Neural progenitor cell (in vitro differentiated cells): ENCODE results near the gene TRAPPC12. TPM values are rescaled to one million over a fixed set of nuclear protein-coding genes. Genes with fewer than 3 reads are reported as not detected.

Experiments
- DNase-seq: peaks from one replicate; pipeline ENCODE4 v3.0.0-alpha.2; 2016; ENCODE audit warnings: low spot score
- H2AFZ ChIP-seq: fragments of 200-600 bp; sonication (generic); replicated peaks from 2 replicates; pipeline ENCODE4 v1.6.1; 2016; ENCODE audit warnings: antibody characterized with exemption
- H3F3A ChIP-seq: fragments of 200-600 bp; sonication (generic); 2 replicates; pipeline ENCODE4 v1.6.1; 2016; ENCODE audit warnings: antibody characterized with exemption, low read depth
- H3K27ac ChIP-seq: fragments of 200-600 bp; sonication (generic); 2 replicates; pipeline ENCODE4 v1.5.1; 2016; ENCODE audit warnings: mild to moderate bottlenecking
- H3K27me3 ChIP-seq: fragments of 200-600 bp; sonication (generic); 2 replicates; pipeline ENCODE4 v1.6.1; 2016; ENCODE audit warnings: mild to moderate bottlenecking, moderate library complexity
- H3K36me3 ChIP-seq: fragments of 200-600 bp; sonication (generic); 2 replicates; pipeline ENCODE4 v1.5.1; 2016
- H3K4me1 ChIP-seq: fragments of 200-600 bp; sonication (generic); 2 replicates; pipeline ENCODE4 v1.6.1; 2016; ENCODE audit warnings: mixed run types
- H3K4me2 ChIP-seq: fragments of 200-600 bp; sonication (generic); 2 replicates; pipeline ENCODE4 v1.6.1; 2016
- H3K4me3 ChIP-seq: fragments of 200-600 bp; sonication (generic); 2 replicates; pipeline ENCODE4 v1.5.1; 2016
- H3K79me2 ChIP-seq: fragments of 200-600 bp; sonication (generic); 2 replicates; pipeline ENCODE4 v1.6.1; 2016; ENCODE audit warnings: low read depth
- H3K9ac ChIP-seq: fragments of 200-600 bp; sonication (generic); 2 replicates; pipeline ENCODE4 v1.6.1; 2016
- H3K9me3 ChIP-seq: fragments of 200-600 bp; sonication (generic); 2 replicates; pipeline ENCODE4 v1.5.1; 2016; ENCODE audit warnings: low read depth
- H4K20me1 ChIP-seq: fragments of 200-600 bp; sonication (generic); 2 replicates; pipeline ENCODE4 v1.6.1; 2016; ENCODE audit warnings: low read depth
- H3K27ac Mint-ChIP-seq: 3 replicates; pipeline ENCODE4 v1.8.0; 2021; ENCODE audit warnings: mixed read lengths
- H3K27me3 Mint-ChIP-seq: 2 replicates; pipeline ENCODE4 v1.8.0; 2022; ENCODE audit warnings: low read depth, mild to moderate bottlenecking, inconsistent platforms, moderate library complexity, mixed read lengths; ENCODE audit not compliant: insufficient read depth
- H3K36me3 Mint-ChIP-seq: 3 replicates; pipeline ENCODE4 v1.8.0; 2021; ENCODE audit warnings: mixed read lengths
- H3K4me1 Mint-ChIP-seq: 3 replicates; pipeline ENCODE4 v1.8.0; 2021; ENCODE audit warnings: mixed read lengths
- H3K4me3 Mint-ChIP-seq: 3 replicates; pipeline ENCODE4 v1.8.0; 2021; ENCODE audit warnings: mild to moderate bottlenecking, moderate library complexity, mixed read lengths
- H3K9me3 Mint-ChIP-seq: 3 replicates; pipeline ENCODE4 v1.8.0; 2020; ENCODE audit warnings: mixed read lengths
- CTCF ChIP-seq: fragments of 200-600 bp; sonication (generic); IDR thresholded peaks from 2 replicates; pipeline ENCODE4 v1.5.1; 2017; ENCODE audit warnings: antibody characterized with exemption, mild to moderate bottlenecking
- EZH2 ChIP-seq: fragments of 200-600 bp; sonication (generic); IDR thresholded peaks from 2 replicates; pipeline ENCODE4 v1.6.1; 2017; ENCODE audit warnings: antibody characterized with exemption, mild to moderate bottlenecking, moderate library complexity
- EZH2phosphoT487 ChIP-seq: fragments of 200-600 bp; sonication (generic); IDR thresholded peaks from 2 replicates; pipeline ENCODE4 v1.6.1; 2017; ENCODE audit warnings: antibody characterized with exemption
- total RNA-seq: library from RNA; depleted of rRNA; stranded (reverse); fragments of >200 nt; gene quantifications from 2 replicates; pipeline ENCODE4 v1.2.3, GENCODE V29; 2015; ENCODE audit warnings: low replicate concordance

TRAPPC12 gene
- total RNA-seq, 1 donor from 2014 or later: 59.5 TPM

GRCh38 chr2:3428577-3428976 lies 49.1 kb downstream of the TRAPPC12 start:
- Histone ChIP-seq H3K4me1 (no peaks in the 10 kb centered on the region), H3K4me3 (no peak overlapping the region), H3K4me2 (no peak overlapping the region), H3K36me3 (no peaks in the 10 kb centered on the region), H2AFZ (no peak overlapping the region), H3K9me3 (no peaks in the 10 kb centered on the region), H4K20me1 (peaks cover 7% of the 10 kb centered on the region), H3K79me2 (no peaks in the 10 kb centered on the region), H3K9ac (no peak overlapping the region), H3K27ac (no peak overlapping the region), H3K27me3 (no peaks in the 10 kb centered on the region), H3F3A (peaks cover 1% of the 10 kb centered on the region)
- Mint-ChIP-seq H3K4me3 (no peak overlapping the region), H3K36me3 (peaks cover 31% of the 10 kb centered on the region), H3K9me3 (no peaks in the 10 kb centered on the region), H3K4me1 (peaks cover 7% of the 10 kb centered on the region), H3K27me3 (peaks cover 2% of the 10 kb centered on the region), H3K27ac (peak overlapping the region; percentile 93)
- TF ChIP-seq CTCF (no peak), EZH2phosphoT487 (no peak), EZH2 (no peak)
- DNase-seq: no peak

- Mint-ChIP-seq H3K9me3 (no peaks in the 10 kb centered on the region), H3K4me3 (no peak overlapping the region), H3K4me1 (peaks cover 13% of the 10 kb centered on the region), H3K36me3 (peaks cover 27% of the 10 kb centered on the region), H3K27me3 (peaks cover 2% of the 10 kb centered on the region), H3K27ac (peak overlapping the region; percentile 93)
- no peak for DNase-seq
- Histone ChIP-seq H3K9ac (no peak overlapping the region), H2AFZ (no peak overlapping the region), H4K20me1 (peaks cover 7% of the 10 kb centered on the region), H3K27me3 (no peaks in the 10 kb centered on the region), H3K4me3 (no peak overlapping the region), H3K36me3 (no peaks in the 10 kb centered on the region), H3K27ac (no peak overlapping the region), H3K79me2 (no peaks in the 10 kb centered on the region), H3K4me2 (no peak overlapping the region), H3K9me3 (no peaks in the 10 kb centered on the region), H3F3A (no peaks in the 10 kb centered on the region), H3K4me1 (no peaks in the 10 kb centered on the region)
- no peak for TF ChIP-seq EZH2
- no peak for TF ChIP-seq CTCF
- no peak for TF ChIP-seq EZH2phosphoT487
These were observed 49.6 kb downstream of the TRAPPC12 start for GRCh38 chr2:3429066-3429610.

- no peak overlapping the region for H3K4me3 ChIP-seq
- no peaks in the 10 kb centered on the region for H3K36me3 ChIP-seq
- no peak overlapping the region for H3K27ac Mint-ChIP-seq
- H3F3A ChIP-seq: no peaks in the 10 kb centered on the region
- H3K4me1 ChIP-seq: no peaks in the 10 kb centered on the region
- no peaks in the 10 kb centered on the region for H3K27me3 ChIP-seq
- peaks cover 2% of the 10 kb centered on the region for H3K27me3 Mint-ChIP-seq
- H3K4me1 Mint-ChIP-seq: peaks cover 19% of the 10 kb centered on the region
- H3K79me2 ChIP-seq: no peaks in the 10 kb centered on the region
- TF ChIP-seq EZH2phosphoT487 (no peak), CTCF (no peak), EZH2 (no peak)
- no peak overlapping the region for H3K9ac ChIP-seq
- H2AFZ ChIP-seq: no peak overlapping the region
- no peak overlapping the region for H3K27ac ChIP-seq
- no peak overlapping the region for H3K4me3 Mint-ChIP-seq
- peaks cover 7% of the 10 kb centered on the region for H4K20me1 ChIP-seq
- no peaks in the 10 kb centered on the region for H3K9me3 Mint-ChIP-seq
- no peak overlapping the region for H3K4me2 ChIP-seq
- DNase-seq: no peak
- H3K9me3 ChIP-seq: no peaks in the 10 kb centered on the region
- H3K36me3 Mint-ChIP-seq: peaks cover 24% of the 10 kb centered on the region
These were observed 50.7 kb downstream of the TRAPPC12 start for GRCh38 chr2:3430172-3430571.
